Bronchial epithelial cell (primary cell): ENCODE data around the gene GIGYF2. TPM values are rescaled to one million over a fixed set of nuclear protein-coding genes. Genes with fewer than 3 reads are reported as not detected.
A peak's percentile ranks its signal among the peaks of the same experiment; 100 is the strongest.

Source experiments
- DNase-seq: peaks from one replicate; pipeline ENCODE4 v3.0.0-alpha.2; 2010; ENCODE audit warnings: low read depth
- FAIRE-seq: peaks from 2 replicates; lab custom pipeline; 2011; peaks lifted over from hg19 to GRCh38; lab: Jason Lieb, UNC
- H3K27me3 ChIP-seq: 2 replicates; pipeline ENCODE4 v1.5.1; 2011; ENCODE audit warnings: low read length; ENCODE audit not compliant: control insufficient read depth, insufficient read depth
- H3K36me3 ChIP-seq: 2 replicates; pipeline ENCODE4 v1.5.1; 2011; ENCODE audit warnings: low read length; ENCODE audit not compliant: control insufficient read depth, insufficient read depth
- H3K4me3 ChIP-seq: 2 replicates; pipeline ENCODE4 v1.5.1; 2011; ENCODE audit warnings: mild to moderate bottlenecking, low read depth, low read length, control low read depth
- CTCF ChIP-seq: IDR thresholded peaks from 2 replicates; pipeline ENCODE4 v1.5.1; 2011; ENCODE audit warnings: mild to moderate bottlenecking, moderate library complexity, low read length, control low read depth, inconsistent platforms; ENCODE audit not compliant: insufficient read depth, severe bottlenecking
- total RNA-seq: library from RNA; depleted of rRNA; stranded (reverse); fragments of >200 nt; gene quantifications from 2 replicates; pipeline ENCODE4 v1.2.1, GENCODE V29; 2014

Gene GIGYF2
- total RNA-seq, 1 donor from 2014 or later: 44.0 TPM

GRCh38 chr2:232693344-232693743 lies 3.8 kb upstream of the GIGYF2 start:
- Histone ChIP-seq H3K27me3 (no peaks in the 10 kb centered on the region), H3K4me3 (no peak overlapping the region), H3K36me3 (no peaks in the 10 kb centered on the region)
- DNase-seq (no peak), FAIRE-seq (no peak)
- no peak for TF ChIP-seq CTCF

GRCh38 chr2:232696609-232697058 lies 497 bp upstream of the GIGYF2 start:
- Histone ChIP-seq H3K4me3 (peak overlapping the region; percentile 96), H3K36me3 (no peaks in the 10 kb centered on the region), H3K27me3 (no peaks in the 10 kb centered on the region)
- DNase-seq (no peak), FAIRE-seq (no peak)
- TF ChIP-seq CTCF: no peak

- DNase-seq (peak; percentile 15), FAIRE-seq (no peak)
- H3K27me3 ChIP-seq: no peaks in the 10 kb centered on the region
- no peak for TF ChIP-seq CTCF
- no peaks in the 10 kb centered on the region for H3K36me3 ChIP-seq
- peak overlapping the region; percentile 96 for H3K4me3 ChIP-seq
These were observed 628 bp downstream of the GIGYF2 start for GRCh38 chr2:232697807-232698110.

GRCh38 chr2:232698556-232699091 lies 1.5 kb downstream of the GIGYF2 start:
- H3K4me3 ChIP-seq: peak overlapping the region; percentile 96

GRCh38 chr2:232699110-232699509 lies 2.0 kb downstream of the GIGYF2 start:
- no peaks in the 10 kb centered on the region for H3K27me3 ChIP-seq
- H3K4me3 ChIP-seq: no peak overlapping the region
- FAIRE-seq: no peak

More at GRCh38 chr2:232698556-232699091, 1.5 kb downstream of the GIGYF2 start:
- Histone ChIP-seq H3K36me3 (no peaks in the 10 kb centered on the region), H3K27me3 (no peaks in the 10 kb centered on the region)
- DNase-seq (peak; percentile 8), FAIRE-seq (no peak)
- no peak for TF ChIP-seq CTCF

More at GRCh38 chr2:232699110-232699509, 2.0 kb downstream of the GIGYF2 start:
- H3K36me3 ChIP-seq: no peaks in the 10 kb centered on the region
- DNase-seq: no peak
- no peak for TF ChIP-seq CTCF
